Hepatocyte (in vitro differentiated cells): ENCODE results near the gene TCF7.
A peak's percentile ranks its signal among the peaks of the same experiment; 100 is the strongest.

Experiments
- EZH2 ChIP-seq: fragments of 200-600 bp; sonication (generic); IDR thresholded peaks from 2 replicates; pipeline ENCODE4 v1.6.1; 2016; ENCODE audit warnings: antibody characterized with exemption, mild to moderate bottlenecking, borderline replicate concordance
- TF ChIP-seq, protein P1 (sequence below): fragments of 200-600 bp; sonication (generic); IDR thresholded peaks from 2 replicates; pipeline ENCODE4 v1.5.1; 2016; ENCODE audit warnings: antibody characterized with exemption, mild to moderate bottlenecking; ENCODE audit not compliant: poor library complexity

DNA sequence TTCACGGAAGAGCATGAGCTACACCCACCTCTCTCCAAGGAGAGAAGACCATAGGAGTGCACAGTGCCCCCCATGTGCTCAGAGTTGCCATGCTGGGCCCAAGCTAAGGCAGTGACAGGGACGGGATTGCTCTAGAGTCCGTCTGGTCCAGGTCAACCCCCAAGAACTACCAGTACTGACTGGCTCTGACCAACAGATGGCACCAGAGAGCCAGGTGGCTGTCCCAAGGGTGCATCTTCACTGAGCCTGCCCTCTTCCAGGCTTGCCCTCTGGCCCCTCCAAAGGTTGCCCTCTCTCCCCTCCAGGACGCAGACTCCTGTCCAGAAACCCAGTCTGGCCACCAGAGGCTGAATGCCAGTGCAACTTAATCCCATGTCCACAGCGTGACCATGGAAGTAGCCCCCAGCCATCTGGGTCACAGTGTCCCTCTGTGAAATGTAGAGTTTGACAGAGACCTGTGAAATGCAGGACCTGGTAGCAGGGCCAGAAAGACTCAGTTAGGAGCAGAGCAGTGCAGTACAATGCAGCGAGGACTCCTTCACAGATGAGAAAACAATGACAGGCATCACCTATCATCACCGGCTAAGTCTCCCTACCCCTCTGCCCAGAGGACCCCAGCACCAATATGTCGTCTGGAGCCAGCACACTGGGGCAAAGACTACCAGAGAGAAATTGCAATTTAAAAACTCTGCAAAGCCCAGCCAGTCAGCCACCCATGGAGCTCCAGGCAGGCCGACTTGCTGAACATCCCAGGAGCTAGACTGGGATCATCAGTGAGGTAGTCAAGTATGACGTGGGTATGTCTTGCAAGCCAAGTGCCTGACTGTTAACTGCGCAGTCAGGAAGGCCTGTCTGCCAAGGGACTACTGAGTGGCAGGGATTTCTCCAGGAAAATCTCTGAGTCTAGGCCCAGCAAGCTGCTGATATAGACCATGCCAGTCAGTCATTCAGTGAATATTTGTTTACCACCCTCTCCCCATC lies 70.0 kb downstream of the TCF7 start:
- TF ChIP-seq EZH2 = no peak
- TF ChIP-seq, protein P1, sequence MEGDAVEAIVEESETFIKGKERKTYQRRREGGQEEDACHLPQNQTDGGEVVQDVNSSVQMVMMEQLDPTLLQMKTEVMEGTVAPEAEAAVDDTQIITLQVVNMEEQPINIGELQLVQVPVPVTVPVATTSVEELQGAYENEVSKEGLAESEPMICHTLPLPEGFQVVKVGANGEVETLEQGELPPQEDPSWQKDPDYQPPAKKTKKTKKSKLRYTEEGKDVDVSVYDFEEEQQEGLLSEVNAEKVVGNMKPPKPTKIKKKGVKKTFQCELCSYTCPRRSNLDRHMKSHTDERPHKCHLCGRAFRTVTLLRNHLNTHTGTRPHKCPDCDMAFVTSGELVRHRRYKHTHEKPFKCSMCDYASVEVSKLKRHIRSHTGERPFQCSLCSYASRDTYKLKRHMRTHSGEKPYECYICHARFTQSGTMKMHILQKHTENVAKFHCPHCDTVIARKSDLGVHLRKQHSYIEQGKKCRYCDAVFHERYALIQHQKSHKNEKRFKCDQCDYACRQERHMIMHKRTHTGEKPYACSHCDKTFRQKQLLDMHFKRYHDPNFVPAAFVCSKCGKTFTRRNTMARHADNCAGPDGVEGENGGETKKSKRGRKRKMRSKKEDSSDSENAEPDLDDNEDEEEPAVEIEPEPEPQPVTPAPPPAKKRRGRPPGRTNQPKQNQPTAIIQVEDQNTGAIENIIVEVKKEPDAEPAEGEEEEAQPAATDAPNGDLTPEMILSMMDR = peak; percentile 71
